Neural crest cell (in vitro differentiated cells): Measurements from ENCODE around the gene LHFPL3. TPM values are rescaled to one million over a fixed set of nuclear protein-coding genes. Genes with fewer than 3 reads are reported as not detected.

ENCODE experiments used
- DNase-seq: peaks from one replicate; pipeline ENCODE4 v3.0.0; 2021; ENCODE audit warnings: low read depth, mixed read lengths, low spot score
- H3K27ac Mint-ChIP-seq: one replicate; pipeline ENCODE4 v1.8.0; 2021; ENCODE audit warnings: mild to moderate bottlenecking, mixed read lengths; ENCODE audit not compliant: unreplicated experiment
- H3K27me3 Mint-ChIP-seq: 2 replicates; pipeline ENCODE4 v1.8.0; 2021; ENCODE audit warnings: low read depth, mild to moderate bottlenecking, mixed read lengths
- H3K36me3 Mint-ChIP-seq: 2 replicates; pipeline ENCODE4 v1.8.0; 2021; ENCODE audit warnings: low read depth, mild to moderate bottlenecking, mixed read lengths
- H3K4me1 Mint-ChIP-seq: 2 replicates; pipeline ENCODE4 v1.8.0; 2021; ENCODE audit warnings: mixed read lengths
- H3K4me3 Mint-ChIP-seq: one replicate; pipeline ENCODE4 v1.8.0; 2021; ENCODE audit warnings: mild to moderate bottlenecking, mixed read lengths
- H3K9me3 Mint-ChIP-seq: 2 replicates; pipeline ENCODE4 v1.8.0; 2021; ENCODE audit warnings: mixed read lengths
- total RNA-seq: library from RNA; stranded (reverse); gene quantifications from 2 replicates; pipeline ENCODE4 v1.2.1, GENCODE V29; 2021
- TF ChIP-seq, protein P1 (sequence below): fragments of 200-600 bp; sonication (generic); conservative IDR thresholded peaks from 2 replicates; pipeline ENCODE4 v1.5.0; 2021; ENCODE audit warnings: antibody characterized with exemption, mild to moderate bottlenecking

Gene LHFPL3
- total RNA-seq, 1 donor from 2014 or later: not detected

DNA sequence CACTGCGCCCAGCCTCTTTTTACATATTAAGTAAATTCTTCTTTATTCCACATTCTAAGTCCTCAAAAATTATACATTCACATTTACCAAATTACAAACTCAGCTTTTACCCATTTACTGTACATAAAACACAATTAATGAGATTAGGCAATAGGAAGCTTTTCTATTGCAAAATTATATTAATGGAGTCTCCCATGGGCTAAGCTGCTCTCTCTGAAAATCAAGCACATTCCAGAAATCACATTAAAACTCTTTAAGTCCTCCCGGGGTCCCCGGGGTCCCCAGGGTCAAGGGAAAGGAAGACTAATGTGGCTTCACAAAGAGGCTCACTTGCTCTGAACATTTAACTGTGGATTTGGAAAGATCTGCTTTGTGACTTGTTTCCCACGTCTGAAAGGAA, 558.2 kb downstream of the LHFPL3 start:
- Mint-ChIP-seq H3K9me3 (no peaks in the 10 kb centered on the region), H3K4me3 (no peak overlapping the region), H3K4me1 (peaks cover 10% of the 10 kb centered on the region), H3K27me3 (no peaks in the 10 kb centered on the region), H3K36me3 (no peaks in the 10 kb centered on the region), H3K27ac (no peak overlapping the region)
- TF ChIP-seq, protein P1, sequence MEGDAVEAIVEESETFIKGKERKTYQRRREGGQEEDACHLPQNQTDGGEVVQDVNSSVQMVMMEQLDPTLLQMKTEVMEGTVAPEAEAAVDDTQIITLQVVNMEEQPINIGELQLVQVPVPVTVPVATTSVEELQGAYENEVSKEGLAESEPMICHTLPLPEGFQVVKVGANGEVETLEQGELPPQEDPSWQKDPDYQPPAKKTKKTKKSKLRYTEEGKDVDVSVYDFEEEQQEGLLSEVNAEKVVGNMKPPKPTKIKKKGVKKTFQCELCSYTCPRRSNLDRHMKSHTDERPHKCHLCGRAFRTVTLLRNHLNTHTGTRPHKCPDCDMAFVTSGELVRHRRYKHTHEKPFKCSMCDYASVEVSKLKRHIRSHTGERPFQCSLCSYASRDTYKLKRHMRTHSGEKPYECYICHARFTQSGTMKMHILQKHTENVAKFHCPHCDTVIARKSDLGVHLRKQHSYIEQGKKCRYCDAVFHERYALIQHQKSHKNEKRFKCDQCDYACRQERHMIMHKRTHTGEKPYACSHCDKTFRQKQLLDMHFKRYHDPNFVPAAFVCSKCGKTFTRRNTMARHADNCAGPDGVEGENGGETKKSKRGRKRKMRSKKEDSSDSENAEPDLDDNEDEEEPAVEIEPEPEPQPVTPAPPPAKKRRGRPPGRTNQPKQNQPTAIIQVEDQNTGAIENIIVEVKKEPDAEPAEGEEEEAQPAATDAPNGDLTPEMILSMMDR: no peak
- DNase-seq: no peak

DNA sequence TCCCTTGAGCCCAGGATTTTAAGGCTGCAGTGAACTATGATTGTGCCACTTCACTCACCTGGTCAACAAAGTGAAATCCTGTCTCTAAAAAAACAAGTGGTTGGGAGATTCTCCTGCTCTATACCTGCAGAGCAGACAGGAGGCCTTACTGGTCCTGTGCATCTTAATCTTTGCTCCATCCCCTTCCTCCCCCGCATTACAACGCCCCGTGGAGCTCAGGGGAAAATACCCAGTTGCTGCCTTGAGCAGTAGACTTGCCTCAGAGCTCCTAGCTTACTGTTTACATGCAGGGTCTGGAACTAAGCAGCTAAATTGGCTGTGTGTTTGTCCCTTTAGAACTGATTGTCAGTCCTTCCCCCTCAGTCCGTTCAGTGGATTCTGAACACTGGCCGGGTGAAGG, 561.8 kb downstream of the LHFPL3 start:
- H3K4me1 Mint-ChIP-seq: no peaks in the 10 kb centered on the region
- H3K9me3 Mint-ChIP-seq: no peaks in the 10 kb centered on the region
- H3K27ac Mint-ChIP-seq: no peak overlapping the region
- H3K4me3 Mint-ChIP-seq: no peak overlapping the region
- TF ChIP-seq, protein P1: no peak
- H3K36me3 Mint-ChIP-seq: no peaks in the 10 kb centered on the region
- no peak for DNase-seq
- no peaks in the 10 kb centered on the region for H3K27me3 Mint-ChIP-seq

DNA sequence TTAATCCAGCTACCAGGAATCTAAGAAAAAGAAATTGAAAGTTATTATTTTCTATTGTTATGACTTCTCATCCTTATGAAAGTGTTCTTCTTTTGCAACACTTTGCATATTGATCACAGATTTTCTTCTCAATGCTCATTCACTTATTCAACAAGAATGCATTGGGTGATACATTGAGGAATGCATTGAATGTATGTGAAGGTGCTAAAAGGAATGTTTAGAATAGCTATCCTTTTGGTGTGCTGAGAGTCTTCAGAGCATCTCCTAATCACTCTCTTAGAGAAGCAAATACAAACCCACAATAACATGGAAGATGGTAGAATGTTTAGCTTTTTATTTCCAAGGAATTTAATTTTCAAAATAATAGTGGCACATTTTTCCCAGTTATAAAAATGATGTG, 563.5 kb downstream of the LHFPL3 start:
- Mint-ChIP-seq H3K27me3 (no peaks in the 10 kb centered on the region), H3K4me1 (no peaks in the 10 kb centered on the region), H3K36me3 (no peaks in the 10 kb centered on the region), H3K27ac (no peak overlapping the region), H3K9me3 (no peaks in the 10 kb centered on the region), H3K4me3 (no peak overlapping the region)
- no peak for DNase-seq
- TF ChIP-seq, protein P1: no peak

DNA sequence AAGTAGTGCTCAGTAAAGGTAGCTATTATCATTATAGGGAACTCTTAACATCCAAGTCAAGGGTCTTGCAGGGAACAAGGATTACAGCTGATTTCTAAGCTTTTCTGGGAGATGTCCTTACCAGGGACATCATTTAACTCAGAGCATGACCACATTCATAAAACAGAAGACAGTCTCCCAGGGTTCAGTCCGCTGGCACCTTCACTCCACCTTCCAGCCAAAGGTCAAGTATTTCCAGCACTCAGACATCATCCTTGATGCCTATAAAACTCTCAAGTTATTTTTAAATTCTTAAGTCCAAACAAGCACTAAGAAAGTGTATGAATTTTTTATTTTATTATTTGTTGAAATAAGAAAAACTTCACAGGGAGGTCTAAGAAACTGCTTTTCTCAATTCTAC, 565.9 kb downstream of the LHFPL3 start:
- TF ChIP-seq, protein P1: no peak
- H3K4me1 Mint-ChIP-seq: peaks cover 3% of the 10 kb centered on the region
- DNase-seq: no peak
- H3K27ac Mint-ChIP-seq: no peak overlapping the region
- no peaks in the 10 kb centered on the region for H3K27me3 Mint-ChIP-seq
- H3K4me3 Mint-ChIP-seq: no peak overlapping the region
- H3K9me3 Mint-ChIP-seq: no peaks in the 10 kb centered on the region
- H3K36me3 Mint-ChIP-seq: no peaks in the 10 kb centered on the region

DNA sequence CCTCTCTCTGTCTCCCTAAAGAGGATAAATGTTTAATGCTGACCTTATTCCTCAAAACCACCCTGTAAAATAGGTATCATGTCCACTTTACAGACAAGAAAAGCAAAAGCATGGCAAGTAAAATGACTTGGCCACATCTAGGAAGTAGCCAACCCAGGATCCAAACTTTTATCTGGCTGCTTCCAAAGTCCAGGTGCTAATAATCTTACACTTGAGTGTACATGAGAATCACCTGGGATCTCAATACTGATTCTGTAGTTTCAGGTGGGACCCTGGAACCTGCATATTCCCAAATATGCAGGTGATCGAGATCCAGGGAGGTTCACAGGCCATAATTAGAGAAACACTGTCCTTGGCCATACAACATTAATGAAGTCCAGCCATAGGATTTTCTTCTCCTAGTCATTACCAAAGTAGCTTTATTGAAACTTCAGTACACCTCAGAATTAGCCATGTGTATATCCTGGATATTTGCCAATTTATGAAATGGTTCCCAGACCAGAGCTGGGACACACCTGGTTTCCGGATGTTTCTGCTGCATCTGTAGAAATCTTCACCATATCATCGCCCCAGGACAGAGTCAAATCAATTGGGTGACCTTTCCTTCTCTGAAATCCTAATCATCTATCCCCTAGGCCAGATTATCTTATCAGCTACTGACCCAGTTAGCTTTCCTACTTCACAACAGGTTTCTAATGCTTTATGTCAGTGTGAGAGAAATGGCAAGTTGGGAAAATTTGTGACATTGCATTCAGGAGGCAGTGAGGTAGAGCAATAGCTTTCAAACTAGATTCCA, 566.5 kb downstream of the LHFPL3 start:
- Mint-ChIP-seq H3K36me3 (no peaks in the 10 kb centered on the region), H3K4me1 (peaks cover 7% of the 10 kb centered on the region), H3K9me3 (no peaks in the 10 kb centered on the region), H3K4me3 (no peak overlapping the region), H3K27ac (no peak overlapping the region), H3K27me3 (no peaks in the 10 kb centered on the region)
- no peak for DNase-seq
- TF ChIP-seq, protein P1: no peak
